Endothelial cell (in vitro differentiated cells): ENCODE measurements around the gene ZNF487. TPM values are rescaled to one million over a fixed set of nuclear protein-coding genes. Genes with fewer than 3 reads are reported as not detected.
A peak's percentile ranks its signal among the peaks of the same experiment; 100 is the strongest.

Source experiments
- DNase-seq: peaks from one replicate; pipeline ENCODE4 v3.0.0; 2021; ENCODE audit warnings: low spot score
- H3K27ac Mint-ChIP-seq: one replicate; pipeline ENCODE4 v1.8.0; 2021; ENCODE audit warnings: mixed read lengths, inconsistent platforms; ENCODE audit not compliant: unreplicated experiment
- H3K27me3 Mint-ChIP-seq: one replicate; pipeline ENCODE4 v1.8.0; 2021; ENCODE audit warnings: mild to moderate bottlenecking, moderate library complexity, mixed read lengths, inconsistent platforms; ENCODE audit not compliant: unreplicated experiment
- H3K36me3 Mint-ChIP-seq: one replicate; pipeline ENCODE4 v1.8.0; 2021; ENCODE audit warnings: mild to moderate bottlenecking, low read depth, mixed read lengths, inconsistent platforms; ENCODE audit not compliant: unreplicated experiment
- H3K4me1 Mint-ChIP-seq: one replicate; pipeline ENCODE4 v1.8.0; 2021; ENCODE audit warnings: mild to moderate bottlenecking, mixed read lengths, inconsistent platforms; ENCODE audit not compliant: unreplicated experiment
- H3K4me3 Mint-ChIP-seq: one replicate; pipeline ENCODE4 v1.8.0; 2021; ENCODE audit warnings: mild to moderate bottlenecking, mixed read lengths, inconsistent platforms; ENCODE audit not compliant: unreplicated experiment
- H3K9me3 Mint-ChIP-seq: one replicate; pipeline ENCODE4 v1.8.0; 2021; ENCODE audit warnings: mixed read lengths, inconsistent platforms; ENCODE audit not compliant: unreplicated experiment
- CTCF ChIP-seq: fragments of 200-600 bp; sonication (generic); IDR thresholded peaks from one replicate; pipeline ENCODE4 v1.5.0; 2021; ENCODE audit warnings: antibody characterized with exemption; ENCODE audit not compliant: unreplicated experiment
- total RNA-seq: library from RNA; stranded (reverse); fragmentation: NEBNext Ultra II Directional; extraction: Animal tissue kit (Norgen Biotek cat#: 25700); gene quantifications from one replicate; pipeline ENCODE4 v1.2.1, GENCODE V29; 2021; ENCODE audit not compliant: unreplicated experiment

The ZNF487 gene
- total RNA-seq, 1 donor from 2014 or later: 3.3 TPM

- Mint-ChIP-seq H3K9me3 (no peaks in the 10 kb centered on the region), H3K36me3 (no peaks in the 10 kb centered on the region), H3K27ac (no peak overlapping the region), H3K27me3 (peaks cover 10% of the 10 kb centered on the region), H3K4me1 (peaks cover 47% of the 10 kb centered on the region), H3K4me3 (no peak overlapping the region)
- no peak for TF ChIP-seq CTCF
- DNase-seq: no peak
Measured at GRCh38 chr10:43403911-43404703, 32.8 kb upstream of the ZNF487 start.

GRCh38 chr10:43404704-43405084, 32.2 kb upstream of the ZNF487 start:
- no peak for DNase-seq
- Mint-ChIP-seq H3K27ac (peak overlapping the region; percentile 80), H3K27me3 (peaks cover 14% of the 10 kb centered on the region), H3K9me3 (no peaks in the 10 kb centered on the region), H3K4me1 (peaks cover 44% of the 10 kb centered on the region), H3K36me3 (no peaks in the 10 kb centered on the region), H3K4me3 (peak overlapping the region; percentile 19)
- TF ChIP-seq CTCF: no peak

GRCh38 chr10:43407148-43407575, 29.7 kb upstream of the ZNF487 start:
- Mint-ChIP-seq H3K27me3 (peaks cover 16% of the 10 kb centered on the region), H3K36me3 (no peaks in the 10 kb centered on the region), H3K9me3 (no peaks in the 10 kb centered on the region), H3K4me1 (peaks cover 32% of the 10 kb centered on the region), H3K4me3 (peak overlapping the region; percentile 97), H3K27ac (peak overlapping the region; percentile 99)
- peak; percentile 68 for DNase-seq
- TF ChIP-seq CTCF: no peak

- Mint-ChIP-seq H3K36me3 (no peaks in the 10 kb centered on the region), H3K27me3 (peaks cover 16% of the 10 kb centered on the region), H3K4me1 (peaks cover 26% of the 10 kb centered on the region), H3K27ac (peak overlapping the region; percentile 99), H3K9me3 (no peaks in the 10 kb centered on the region), H3K4me3 (peak overlapping the region; percentile 97)
- TF ChIP-seq CTCF: peak; percentile 60
- peak; percentile 71 for DNase-seq
Measured at GRCh38 chr10:43407576-43408330, 29.2 kb upstream of the ZNF487 start.

- peaks cover 21% of the 10 kb centered on the region for H3K4me1 Mint-ChIP-seq
- H3K9me3 Mint-ChIP-seq: no peaks in the 10 kb centered on the region
- peak overlapping the region; percentile 99 for H3K27ac Mint-ChIP-seq
- no peaks in the 10 kb centered on the region for H3K36me3 Mint-ChIP-seq
- H3K27me3 Mint-ChIP-seq: peaks cover 16% of the 10 kb centered on the region
- no peak for DNase-seq
- no peak for TF ChIP-seq CTCF
- H3K4me3 Mint-ChIP-seq: peak overlapping the region; percentile 97
Measured at GRCh38 chr10:43408331-43408709, 28.6 kb upstream of the ZNF487 start.
